HPDE6-E6E7 (cell line): ENCODE measurements around the gene ZFR2.
"Not testable (repeated sequence)": the region's sequence is repeated elsewhere in the genome, so short reads cannot be mapped to it uniquely, and the experiment has no call there.

Experiments
- DNase-seq: peaks from one replicate; pipeline ENCODE4 v3.0.0; 2011; ENCODE audit warnings: missing footprints; ENCODE audit errors: extremely low spot score

The ZFR2 gene

GRCh38 chr19:3868770-3869456 is at the start of gene ZFR2:
ZFR2 (minus strand) TSS chr19:3869038; CDS start chr19:3869017, 21 bp downstream.
- DNase-seq = peak; percentile 87

GRCh38 chr19:3916033-3916432 is 47.2 kb upstream of the ZFR2 start:
- DNase-seq = no peak

- DNase-seq = no peak
These were observed 45.4 kb upstream of the ZFR2 start for GRCh38 chr19:3914199-3914598.

GRCh38 chr19:3910105-3910504 is 41.3 kb upstream of the ZFR2 start:
- DNase-seq = no peak

- DNase-seq = no peak
These were observed 39.6 kb upstream of the ZFR2 start for GRCh38 chr19:3908266-3909054.

GRCh38 chr19:3907626-3908265 is 38.9 kb upstream of the ZFR2 start:
- DNase-seq = no peak

- no peak for DNase-seq
These were observed 35.4 kb upstream of the ZFR2 start for GRCh38 chr19:3904233-3904632.

GRCh38 chr19:3902317-3902973 is 33.6 kb upstream of the ZFR2 start:
- DNase-seq = no peak

- no peak for DNase-seq
These were observed 30.9 kb upstream of the ZFR2 start for GRCh38 chr19:3899531-3900294.

- DNase-seq = no peak
These were observed 29.6 kb upstream of the ZFR2 start for GRCh38 chr19:3898426-3898825.

- no peak for DNase-seq
These were observed 29.1 kb upstream of the ZFR2 start for GRCh38 chr19:3897936-3898335.

GRCh38 chr19:3895788-3896187 is 26.9 kb upstream of the ZFR2 start:
- no peak for DNase-seq

GRCh38 chr19:3894959-3895358 is 26.1 kb upstream of the ZFR2 start:
- not testable (repeated sequence) for DNase-seq

- DNase-seq = no peak
These were observed 24.8 kb upstream of the ZFR2 start for GRCh38 chr19:3893509-3894179.

- no peak for DNase-seq
These were observed 21.8 kb upstream of the ZFR2 start for GRCh38 chr19:3890591-3890990.

GRCh38 chr19:3882041-3882384 is 13.2 kb upstream of the ZFR2 start:
- no peak for DNase-seq

- DNase-seq = no peak
These were observed 12.6 kb upstream of the ZFR2 start for GRCh38 chr19:3881272-3882040.

- DNase-seq = no peak
These were observed 11.8 kb upstream of the ZFR2 start, which contains the start of gene ATCAY for GRCh38 chr19:3880471-3881271. ATCAY (plus strand) TSS chr19:3880685; CDS start chr19:3885768, 5,083 bp downstream.

- no peak for DNase-seq
These were observed 10.8 kb upstream of the ZFR2 start for GRCh38 chr19:3879656-3880055.
